Measurements from ENCODE around the gene NFATC1. TPM values are rescaled to one million over a fixed set of nuclear protein-coding genes. Genes with fewer than 3 reads are reported as not detected.

Gene NFATC1
- total and polyA plus RNA-seq, 2 experiments from 2014 or later: 4.2 to 11.3 TPM

DNA sequence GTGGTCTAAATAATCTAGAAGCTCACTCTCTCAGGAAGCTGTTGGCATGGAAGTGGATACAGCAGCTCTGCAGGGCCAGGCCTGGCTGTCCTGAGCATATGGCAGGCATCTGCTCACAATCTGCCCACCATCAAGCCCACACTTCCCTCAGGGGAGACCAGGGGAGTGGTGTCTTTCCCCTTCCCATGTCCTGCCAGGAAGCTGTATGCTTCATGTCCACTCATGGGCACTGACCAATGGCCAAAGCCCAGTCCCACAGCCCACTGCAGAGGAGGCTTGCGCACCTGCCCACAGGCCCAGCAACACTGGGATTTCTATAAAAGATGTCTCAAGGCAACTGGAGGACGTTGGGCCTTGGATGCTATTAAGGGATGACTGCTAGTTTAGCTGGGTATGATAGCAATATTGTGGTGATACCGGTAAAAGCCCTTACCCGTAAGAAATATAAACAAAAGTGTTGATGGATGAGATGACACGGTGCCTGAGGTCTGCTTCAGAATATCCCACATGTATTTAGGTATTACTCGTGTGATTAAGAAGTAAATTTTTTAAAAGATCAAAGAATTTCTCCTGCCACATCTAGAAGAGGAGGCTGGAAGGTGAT, 177.2 kb downstream of the NFATC1 start:
- Histone ChIP-seq H3K4me2 (no peak overlapping the region), H3K36me3 (replicated peaks; ENCODE audit: insufficient read depth, low read depth) (no peaks in the 10 kb centered on the region), H3K79me2 (no peaks in the 10 kb centered on the region), H3K4me1 (ENCODE audit: insufficient read depth) (peaks cover 24% of the 10 kb centered on the region), H2AFZ (no peak overlapping the region), H3K4me3 (no peak overlapping the region), H3K9me2 (replicated peaks; ENCODE audit: insufficient read depth) (no peaks in the 10 kb centered on the region), H3K27me3 (no peaks in the 10 kb centered on the region), H3K9me3 (ENCODE audit: low read depth) (no peaks in the 10 kb centered on the region), H3K27ac (no peak overlapping the region), H4K20me1 (ENCODE audit: insufficient read depth, poor library complexity, severe bottlenecking) (no peaks in the 10 kb centered on the region)
- no peak for TF ChIP-seq CTCF (IDR thresholded peaks at IDR 0.05; ENCODE audit: poor library complexity)
- no peak for TF ChIP-seq EZH2phosphoT487 (IDR thresholded peaks at IDR 0.05; ENCODE audit: low read depth, severe bottlenecking, unreplicated experiment)
- no peak for TF ChIP-seq EZH2 (IDR thresholded peaks at IDR 0.05; ENCODE audit: borderline replicate concordance)
- no peak for DNase-seq (ENCODE audit: low spot score)
- 88% methylated on average over 6 of the region's 6 CpGs for WGBS (ENCODE audit: low lambda C conversion rate, missing lambda C conversion rate)

DNA sequence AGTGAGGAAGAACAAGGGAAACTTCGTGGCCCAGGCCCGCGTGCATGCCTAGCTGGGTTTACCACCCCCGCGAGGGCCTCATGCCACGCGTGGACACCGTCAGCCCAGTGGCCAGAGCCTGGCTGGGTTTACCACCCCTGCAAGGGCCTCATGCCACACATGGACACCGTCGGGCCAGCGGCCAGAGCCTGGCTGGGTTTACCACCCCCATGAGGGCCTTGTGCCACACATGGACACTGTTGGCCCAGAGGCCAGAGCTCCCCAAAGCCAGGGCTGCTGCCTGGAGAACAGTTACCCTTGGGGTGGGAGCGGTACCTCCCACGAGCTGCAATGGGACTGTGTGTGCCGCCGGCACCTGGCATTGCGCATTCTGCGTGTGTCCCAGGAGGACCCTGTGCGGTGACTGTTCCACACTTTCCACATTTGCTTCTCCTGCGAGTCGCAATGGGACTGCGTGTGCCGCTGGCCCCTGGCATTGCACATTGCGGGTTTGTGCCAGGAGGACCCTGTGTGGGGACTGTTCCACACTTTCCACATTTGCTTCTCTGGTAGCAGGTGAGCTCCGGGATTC, 178.3 kb downstream of the NFATC1 start:
- Histone ChIP-seq H3K27ac (no peak overlapping the region), H3K27me3 (no peaks in the 10 kb centered on the region), H2AFZ (no peak overlapping the region), H3K4me1 (ENCODE audit: insufficient read depth) (peaks cover 19% of the 10 kb centered on the region), H3K36me3 (replicated peaks; ENCODE audit: insufficient read depth, low read depth) (no peaks in the 10 kb centered on the region), H3K4me3 (no peak overlapping the region), H3K79me2 (no peaks in the 10 kb centered on the region), H4K20me1 (ENCODE audit: insufficient read depth, poor library complexity, severe bottlenecking) (no peaks in the 10 kb centered on the region), H3K9me3 (ENCODE audit: low read depth) (no peaks in the 10 kb centered on the region), H3K9me2 (replicated peaks; ENCODE audit: insufficient read depth) (no peaks in the 10 kb centered on the region), H3K4me2 (no peak overlapping the region)
- WGBS (ENCODE audit: low lambda C conversion rate, missing lambda C conversion rate): 98% methylated on average over 24 of the region's 24 CpGs
- DNase-seq (ENCODE audit: low spot score): no peak
- no peak for TF ChIP-seq CTCF (IDR thresholded peaks at IDR 0.05; ENCODE audit: poor library complexity)
- no peak for TF ChIP-seq EZH2phosphoT487 (IDR thresholded peaks at IDR 0.05; ENCODE audit: low read depth, severe bottlenecking, unreplicated experiment)
- no peak for TF ChIP-seq EZH2 (IDR thresholded peaks at IDR 0.05; ENCODE audit: borderline replicate concordance)

- TF ChIP-seq CTCF (IDR thresholded peaks at IDR 0.05; ENCODE audit: poor library complexity) (no peak), EZH2phosphoT487 (IDR thresholded peaks at IDR 0.05; ENCODE audit: low read depth, severe bottlenecking, unreplicated experiment) (no peak), EZH2 (IDR thresholded peaks at IDR 0.05; ENCODE audit: borderline replicate concordance) (no peak)
- Histone ChIP-seq H3K36me3 (replicated peaks; ENCODE audit: insufficient read depth, low read depth) (no peaks in the 10 kb centered on the region), H3K9me3 (ENCODE audit: low read depth) (no peaks in the 10 kb centered on the region), H3K4me3 (no peak overlapping the region), H3K27me3 (no peaks in the 10 kb centered on the region), H3K79me2 (no peaks in the 10 kb centered on the region), H3K9me2 (replicated peaks; ENCODE audit: insufficient read depth) (no peaks in the 10 kb centered on the region), H3K4me1 (ENCODE audit: insufficient read depth) (peaks cover 19% of the 10 kb centered on the region), H3K4me2 (no peak overlapping the region), H3K27ac (peak overlapping the region; percentile 87), H4K20me1 (ENCODE audit: insufficient read depth, poor library complexity, severe bottlenecking) (no peaks in the 10 kb centered on the region), H2AFZ (no peak overlapping the region)
- 76% methylated on average over 17 of the region's 17 CpGs for WGBS (ENCODE audit: low lambda C conversion rate, missing lambda C conversion rate)
- DNase-seq (ENCODE audit: low spot score): no peak
These were observed 179.3 kb downstream of the NFATC1 start for GRCh38 chr18:79574938-79575525.
